Small intestine (tissue), 7 donors: ENCODE data around the gene CD164. TPM values are rescaled to one million over a fixed set of nuclear protein-coding genes. Genes with fewer than 3 reads are reported as not detected.
"Not testable (repeated sequence)": the region's sequence is repeated elsewhere in the genome, so short reads cannot be mapped to it uniquely, and the experiment has no call there.

Experiments used
- DNase-seq, 2 donors: peaks; one replicate each; pipeline versions ENCODE4 v3.0.0 to v3.0.0-alpha.2; 2013
- FAIRE-seq: peaks from 2 replicates; lab custom pipeline; 2012; peaks lifted over from hg19 to GRCh38; lab: Jason Lieb, UNC
- H3K27ac ChIP-seq, 3 donors: one replicate each; pipeline ENCODE4 v1.5.1; 2013; ENCODE audit warnings: low read length in 2 of 3, mild to moderate bottlenecking in 2 of 3, control low read depth in 1 of 3, inconsistent platforms in 1 of 3, low read depth in 1 of 3, moderate library complexity in 1 of 3
- H3K27me3 ChIP-seq, 3 donors: one replicate each; pipeline ENCODE4 v1.6.1; 2013; ENCODE audit warnings: low read length in 3 of 3, inconsistent platforms in 1 of 3; ENCODE audit not compliant: control insufficient read depth in 3 of 3, insufficient read depth in 3 of 3
- H3K36me3 ChIP-seq, 3 donors: one replicate each; pipeline ENCODE4 v1.6.1; 2013; ENCODE audit warnings: low read length in 3 of 3, inconsistent platforms in 1 of 3, low read depth in 1 of 3, mild to moderate bottlenecking in 1 of 3, moderate library complexity in 1 of 3; ENCODE audit not compliant: control insufficient read depth in 3 of 3, insufficient read depth in 2 of 3
- H3K4me1 ChIP-seq, 3 donors: one replicate each; pipeline ENCODE4 v1.6.1; 2013; ENCODE audit warnings: low read length in 2 of 3, inconsistent platforms in 1 of 3, low read depth in 1 of 3, mild to moderate bottlenecking in 1 of 3, moderate library complexity in 1 of 3; ENCODE audit not compliant: control insufficient read depth in 3 of 3, insufficient read depth in 2 of 3
- H3K4me3 ChIP-seq, 3 donors: one replicate each; pipeline ENCODE4 v1.5.1; 2013; ENCODE audit warnings: low read length in 3 of 3, control low read depth in 1 of 3, inconsistent platforms in 1 of 3, low read depth in 1 of 3, mild to moderate bottlenecking in 1 of 3, moderate library complexity in 1 of 3
- H3K9me3 ChIP-seq, 2 donors: one replicate each; pipeline ENCODE4 v1.6.1; 2013; ENCODE audit warnings: low read depth in 1 of 2, low read length in 1 of 2; ENCODE audit not compliant: control insufficient read depth in 2 of 2, insufficient read depth in 1 of 2
- WGBS, 3 donors: extraction: QIAGEN DNeasy Blood & Tissue Kit; methylation state at CpG; one replicate each; pipeline ENCODE4 v1.1.7; 2013; 5-methylcytosine and 5-hydroxymethylcytosine counted together
- polyA plus RNA-seq, 4 donors: library from polyadenylated mRNA; stranded (reverse) in 3 of 4; unstranded in 1 of 4; fragments of 200-250 nt in 3 of 4; fragments of 120-200 nt in 1 of 4; gene quantifications; one replicate each; pipeline versions ENCODE4 v1.2.1 to v1.2.3, GENCODE V29; 2013
- donor health status: healthy with polysubstance abuse.
- donor health status: control.
- donor health status: control.
- donor health status: Bipolar disorder and iron deficiency.
- donor health status: healthy.

CD164 gene
- polyA plus RNA-seq, 4 donors = 151 to 737 (median 172) TPM

DNA sequence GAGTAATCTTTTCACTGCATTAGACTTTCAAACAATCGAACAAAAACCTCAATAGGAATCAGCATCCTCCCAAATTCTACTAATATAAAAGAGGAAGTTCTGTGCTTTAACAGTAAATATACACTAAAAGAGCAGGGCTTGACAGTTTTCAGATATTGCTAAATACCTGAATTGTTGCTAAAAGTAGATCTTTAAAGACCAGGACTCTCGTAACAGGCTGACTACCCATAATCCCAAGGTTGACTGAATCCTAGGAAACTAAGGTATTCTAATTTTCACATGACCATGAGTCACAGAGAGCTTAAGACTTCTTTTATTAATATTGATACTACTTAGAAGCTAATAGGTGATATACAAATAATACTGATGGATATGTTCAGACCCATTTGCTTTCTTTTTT is 10.1 kb downstream of the CD164 start:
- Histone ChIP-seq H3K9me3 (no peaks in the 10 kb centered on the region), H3K27ac (no peak overlapping the region), H3K4me1 (no peaks in the 10 kb centered on the region), H3K4me3 (no peak overlapping the region), H3K27me3 (no peaks in the 10 kb centered on the region), H3K36me3 (peaks cover 8 to 30% (median 20%) of the 10 kb centered on the region in 3 donors)
- no peak for FAIRE-seq
- 74 to 84% (median 82%) methylated on average over 2 of the region's 2 CpGs for WGBS, 3 donors
- no peak for DNase-seq

DNA sequence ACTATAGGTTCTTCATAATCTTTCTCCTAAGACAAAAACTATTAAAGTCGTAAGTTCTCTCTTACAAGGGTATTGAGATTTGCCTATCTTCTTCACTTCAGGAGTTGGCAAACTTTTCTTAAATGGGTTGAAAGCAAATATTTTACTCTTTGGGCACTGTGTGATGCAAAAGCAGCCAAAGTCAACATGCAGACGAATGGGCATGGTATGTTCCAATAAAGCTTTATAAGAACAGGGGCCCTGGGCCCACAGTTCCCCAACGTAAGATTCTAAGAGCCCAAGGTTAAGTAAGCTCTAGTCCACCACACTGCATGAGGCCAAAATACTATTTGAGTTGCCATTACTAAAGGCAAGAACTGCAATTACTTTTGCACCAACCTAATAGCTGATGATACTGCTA is 11.5 kb downstream of the CD164 start:
- Histone ChIP-seq H3K4me3 (no peak overlapping the region), H3K27me3 (no peaks in the 10 kb centered on the region), H3K27ac (no peak overlapping the region), H3K9me3 (no peaks in the 10 kb centered on the region), H3K4me1 (no peaks in the 10 kb centered on the region), H3K36me3 (peaks cover 6 to 27% (median 16%) of the 10 kb centered on the region in 3 donors)
- DNase-seq (no peak), FAIRE-seq (no peak)
- 61 to 71% (median 67%) methylated on average over 3 of the region's 3 CpGs for WGBS, 3 donors

DNA sequence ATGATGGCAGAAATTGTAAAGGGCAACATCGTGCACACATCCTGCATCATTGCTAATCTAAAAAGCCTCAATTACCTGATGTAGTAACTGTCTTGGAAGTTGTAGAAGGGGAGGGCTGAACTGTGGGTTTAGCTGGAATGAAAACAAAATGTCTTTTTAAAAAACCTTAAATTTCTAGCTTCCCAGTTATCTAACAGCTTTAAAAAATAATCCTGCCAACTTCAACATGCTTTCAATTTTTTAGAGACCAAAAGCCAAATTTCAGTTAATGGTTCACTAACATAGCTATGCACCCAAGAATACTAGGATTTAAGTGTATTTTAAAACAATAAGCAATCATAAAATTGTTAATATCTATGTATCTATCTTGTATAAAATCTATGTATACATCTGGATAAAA is 11.9 kb downstream of the CD164 start:
- H3K9me3 ChIP-seq = no peaks in the 10 kb centered on the region
- H3K4me3 ChIP-seq = no peak overlapping the region
- H3K27ac ChIP-seq = no peak overlapping the region
- no peaks in the 10 kb centered on the region for H3K4me1 ChIP-seq
- FAIRE-seq (no peak), DNase-seq (no peak)
- no peaks in the 10 kb centered on the region for H3K27me3 ChIP-seq
- peaks cover 6 to 27% (median 19%) of the 10 kb centered on the region in 3 donors for H3K36me3 ChIP-seq
- WGBS, 3 donors = 88 to 93% (median 91%) methylated on average over 1 of the region's 1 CpG

- WGBS, 3 donors = 90 to 96% (median 95%) methylated on average over 4 of the region's 4 CpGs
- FAIRE-seq (no peak), DNase-seq (no peak)
- Histone ChIP-seq H3K4me1 (no peaks in the 10 kb centered on the region), H3K9me3 (no peaks in the 10 kb centered on the region), H3K36me3 (peaks cover 6 to 26% (median 17%) of the 10 kb centered on the region in 3 donors), H3K4me3 (no peak overlapping the region), H3K27ac (no peak overlapping the region), H3K27me3 (no peaks in the 10 kb centered on the region)
Observed at GRCh38 chr6:109369728-109370127, 12.5 kb downstream of the CD164 start.

DNA sequence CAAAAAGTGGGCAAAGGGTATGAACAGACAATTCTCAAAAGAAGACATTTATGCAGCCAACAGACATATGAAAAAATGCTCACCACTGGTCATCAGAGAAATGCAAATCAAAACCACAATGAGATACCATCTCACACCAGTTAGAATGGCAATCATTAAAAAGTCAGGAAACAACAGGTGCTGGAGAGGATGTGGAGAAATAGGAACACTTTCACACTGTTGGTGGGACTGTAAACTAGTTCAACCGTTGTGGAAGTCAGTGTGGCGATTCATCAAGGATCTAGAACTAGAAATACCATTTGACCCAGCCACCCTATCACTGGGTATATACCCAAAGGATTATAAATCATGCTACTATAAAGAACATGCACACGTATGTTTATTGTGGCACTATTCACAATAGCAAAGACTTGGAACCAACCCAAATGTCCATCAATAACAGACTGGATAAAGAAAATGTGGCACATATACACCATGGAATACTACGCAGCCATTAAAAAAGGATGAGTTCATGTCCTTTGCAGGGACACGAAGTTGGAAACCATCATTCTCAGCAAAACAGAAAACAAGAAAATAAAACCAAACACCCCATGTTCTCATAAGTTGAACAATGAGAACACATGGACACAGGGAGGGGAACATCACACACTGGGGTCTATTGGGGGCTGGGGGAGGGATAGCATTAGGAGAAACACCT is 17.7 kb downstream of the CD164 start:
- not testable (repeated sequence) for FAIRE-seq, H3K4me3 ChIP-seq, H3K27me3 ChIP-seq, DNase-seq, H3K27ac ChIP-seq, H3K4me1 ChIP-seq
- H3K36me3 ChIP-seq = peaks cover 9 to 31% (median 14%) of the 10 kb centered on the region in 3 donors
- peaks cover 0 to 11% of the 10 kb centered on the region in 2 donors for H3K9me3 ChIP-seq
- 93 to 98% (median 93%) methylated on average over 5 of the region's 5 CpGs for WGBS, 3 donors

DNA sequence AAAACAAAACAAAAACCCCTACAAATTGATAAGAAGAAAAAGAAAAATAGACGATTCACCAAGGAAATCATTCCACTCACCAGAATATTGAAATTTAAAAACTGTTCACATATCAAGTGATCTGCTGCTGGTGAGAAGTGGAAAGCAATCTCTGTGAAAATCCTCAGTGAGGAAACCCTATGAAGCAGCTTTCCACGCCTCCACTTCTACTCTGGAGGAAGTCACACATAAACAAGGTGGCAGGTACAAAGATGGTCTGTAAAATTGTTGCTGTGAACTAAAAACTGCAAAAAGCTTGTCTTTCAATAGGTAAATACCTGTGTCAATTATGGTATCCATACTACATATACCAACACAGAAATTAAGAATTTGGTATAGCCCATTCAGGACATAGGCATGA is 18.5 kb downstream of the CD164 start:
- no peak for DNase-seq
- Histone ChIP-seq H3K9me3 (peaks cover 0 to 11% of the 10 kb centered on the region in 2 donors), H3K27me3 (no peaks in the 10 kb centered on the region), H3K4me1 (peaks cover 0 to 3% (median 0%) of the 10 kb centered on the region in 3 donors), H3K4me3 (no peak overlapping the region), H3K27ac (no peak overlapping the region), H3K36me3 (peaks cover 9 to 31% (median 21%) of the 10 kb centered on the region in 3 donors)
- no peak for FAIRE-seq
- 92 to 95% (median 93%) methylated on average over 2 of the region's 2 CpGs for WGBS, 3 donors

DNA sequence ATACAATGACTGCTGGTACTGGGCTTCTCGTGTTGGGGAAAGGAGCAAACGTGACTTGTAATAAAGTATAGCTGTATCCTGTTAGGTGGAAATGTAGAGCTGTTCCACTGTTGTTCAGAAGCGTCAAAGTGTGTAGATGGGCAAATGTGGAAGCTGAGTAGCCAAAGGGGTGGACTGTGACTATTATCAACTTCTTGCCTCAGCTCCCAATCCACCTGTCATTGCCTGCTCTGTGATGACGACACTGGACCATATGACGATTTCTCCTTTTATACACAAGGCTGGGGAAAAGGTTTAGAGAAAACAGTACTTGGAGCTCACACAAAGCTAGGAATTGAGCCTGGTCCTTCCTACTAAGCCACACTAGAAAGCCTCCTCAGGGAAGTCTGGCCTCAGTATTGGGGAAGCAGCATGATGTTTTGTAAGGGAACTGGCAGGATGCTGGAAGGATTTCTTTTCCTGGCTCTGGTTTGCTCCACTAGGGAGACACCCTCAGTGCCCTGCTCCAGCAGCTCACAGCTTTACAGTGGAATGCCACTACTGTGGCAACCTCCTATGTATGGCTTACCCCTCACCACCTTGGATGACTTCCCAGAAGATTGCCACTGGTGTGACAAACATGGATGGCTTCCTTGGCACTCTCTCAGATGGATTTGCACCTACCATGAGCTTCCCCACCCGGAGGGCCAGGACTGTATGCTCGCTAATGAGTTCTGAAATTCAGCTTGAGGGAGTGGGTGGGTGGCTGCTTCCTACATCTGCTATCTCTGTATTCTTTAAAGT is 20.0 kb downstream of the CD164 start:
- DNase-seq = no peak
- FAIRE-seq = no peak
- peaks cover 9 to 31% (median 27%) of the 10 kb centered on the region in 3 donors for H3K36me3 ChIP-seq
- H3K9me3 ChIP-seq = peaks cover 0 to 12% of the 10 kb centered on the region in 2 donors
- H3K4me1 ChIP-seq = peaks cover 0 to 3% (median 0%) of the 10 kb centered on the region in 3 donors
- H3K27ac ChIP-seq = no peak overlapping the region
- H3K4me3 ChIP-seq = no peak overlapping the region
- 95 to 97% (median 96%) methylated on average over 7 of the region's 7 CpGs for WGBS, 3 donors
- no peaks in the 10 kb centered on the region for H3K27me3 ChIP-seq

DNA sequence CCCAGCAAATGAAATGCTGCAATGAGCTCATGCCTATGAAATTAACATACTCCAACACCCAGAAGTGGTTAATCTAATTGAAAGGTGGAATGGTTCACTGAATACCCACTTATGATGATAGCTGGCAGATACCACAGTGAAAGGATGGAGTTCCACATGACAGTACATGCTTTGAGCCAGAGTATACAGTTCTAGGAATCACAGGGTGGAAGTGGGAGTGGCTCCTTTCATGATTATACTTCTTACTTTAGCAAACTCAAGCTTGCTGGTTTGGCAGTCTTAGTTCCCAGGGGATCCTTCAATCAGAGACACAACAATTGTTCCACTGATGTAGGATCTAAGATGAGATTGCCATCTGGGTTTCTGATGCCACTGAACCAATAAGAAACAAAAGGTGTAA is 21.5 kb downstream of the CD164 start:
- FAIRE-seq (no peak), DNase-seq (no peak)
- Histone ChIP-seq H3K4me3 (no peak overlapping the region), H3K27ac (no peak overlapping the region), H3K4me1 (peaks cover 0 to 3% (median 0%) of the 10 kb centered on the region in 3 donors), H3K27me3 (no peaks in the 10 kb centered on the region), H3K9me3 (peaks cover 0 to 26% of the 10 kb centered on the region in 2 donors), H3K36me3 (peaks cover 9 to 37% (median 27%) of the 10 kb centered on the region in 3 donors)
